GM19455 (cell line): ENCODE data around the gene RBM3.

ENCODE experiments used
- ATAC-seq: cut with Tn5 transposase; IDR thresholded peaks from one replicate; pipeline ENCODE4 v1.9.1; 2021; ENCODE audit not compliant: unreplicated experiment

Gene RBM3

GRCh38 chrX:48576108-48576507 is 1.8 kb downstream of the RBM3 start:
- no peak for ATAC-seq

- ATAC-seq = no peak
Observed at GRCh38 chrX:48578661-48579128, 4.4 kb downstream of the RBM3 start.

GRCh38 chrX:48579259-48579658 is 5.0 kb downstream of the RBM3 start:
- no peak for ATAC-seq

- ATAC-seq = no peak
Observed at GRCh38 chrX:48580662-48581061, 6.4 kb downstream of the RBM3 start.

GRCh38 chrX:48584698-48585097 is 10.4 kb downstream of the RBM3 start:
- ATAC-seq = no peak

- ATAC-seq = no peak
Observed at GRCh38 chrX:48589482-48590162, 15.3 kb downstream of the RBM3 start.

- no peak for ATAC-seq
Observed at GRCh38 chrX:48590203-48591103, 16.2 kb downstream of the RBM3 start.

- ATAC-seq = no peak
Observed at GRCh38 chrX:48591255-48591791, 17.0 kb downstream of the RBM3 start.

GRCh38 chrX:48592971-48593370 is 18.7 kb downstream of the RBM3 start:
- ATAC-seq = no peak

- no peak for ATAC-seq
Observed at GRCh38 chrX:48595929-48596328, 21.6 kb downstream of the RBM3 start.

GRCh38 chrX:48597353-48598264 is 23.3 kb downstream of the RBM3 start, which contains the start of gene WDR13:
Gene WDR13, plus strand, starts transcription at chrX:48597492. Its CDS starts 505 bp downstream, at chrX:48597997.
- ATAC-seq = peak; percentile 68

GRCh38 chrX:48598614-48599013 is 24.3 kb downstream of the RBM3 start:
- ATAC-seq = no peak

- no peak for ATAC-seq
Observed at GRCh38 chrX:48599341-48599740, 25.1 kb downstream of the RBM3 start.

GRCh38 chrX:48600226-48600625 is 25.9 kb downstream of the RBM3 start:
- ATAC-seq = no peak

- no peak for ATAC-seq
Observed at GRCh38 chrX:48601741-48602394, 27.6 kb downstream of the RBM3 start.

- ATAC-seq = no peak
Observed at GRCh38 chrX:48604701-48605100, 30.4 kb downstream of the RBM3 start.

GRCh38 chrX:48606091-48606490 is 31.8 kb downstream of the RBM3 start:
- ATAC-seq = no peak

GRCh38 chrX:48611703-48612102 is 37.4 kb downstream of the RBM3 start:
- no peak for ATAC-seq

- no peak for ATAC-seq
Observed at GRCh38 chrX:48613502-48614160, 39.3 kb downstream of the RBM3 start.

GRCh38 chrX:48616576-48616975 is 42.3 kb downstream of the RBM3 start:
- no peak for ATAC-seq
